WTC11 (cell line): ENCODE measurements around the gene TUBGCP2. TPM values are rescaled to one million over a fixed set of nuclear protein-coding genes. Genes with fewer than 3 reads are reported as not detected.

Source experiments
- ATAC-seq: fragments of 200-7000 bp; cut with Tn5 transposase; 2 replicates; pipeline ENCODE4 v1.10.0; 2021; ENCODE audit warnings: mild to moderate bottlenecking, moderate library complexity
- CTCF ChIA-PET: fragments of 300-600 bp; sonication (Branson Sonifier 250); formaldehyde crosslinking; loops from one replicate; lab custom pipeline; 2021; ENCODE audit warnings: antibody characterized with exemption; lab: Charles Lee
- POLR2A ChIA-PET: fragments of 350-600 bp; sonication (Branson Sonifier 250); formaldehyde crosslinking; loops from one replicate; lab custom pipeline; 2021; ENCODE audit warnings: antibody characterized with exemption; lab: Charles Lee
- DNase-seq: peaks from one replicate; pipeline ENCODE4 v3.0.0; 2021; ENCODE audit warnings: low spot score
- H3K27ac Mint-ChIP-seq: 2 replicates; pipeline ENCODE4 v1.8.0; 2021; ENCODE audit warnings: mixed read lengths
- H3K27me3 Mint-ChIP-seq: 2 replicates; pipeline ENCODE4 v1.8.0; 2021; ENCODE audit warnings: low read depth, mild to moderate bottlenecking, moderate library complexity, mixed read lengths
- H3K36me3 Mint-ChIP-seq: 2 replicates; pipeline ENCODE4 v1.8.0; 2021; ENCODE audit warnings: mixed read lengths
- H3K4me1 Mint-ChIP-seq: 2 replicates; pipeline ENCODE4 v1.8.0; 2022; ENCODE audit warnings: mixed read lengths
- H3K4me3 Mint-ChIP-seq: 2 replicates; pipeline ENCODE4 v1.8.0; 2021; ENCODE audit warnings: mild to moderate bottlenecking, moderate library complexity, mixed read lengths
- H3K9me3 Mint-ChIP-seq: 2 replicates; pipeline ENCODE4 v1.8.0; 2021; ENCODE audit warnings: mixed read lengths
- CREM ChIP-seq: sonication (generic); formaldehyde crosslinking; IDR thresholded peaks from 2 replicates; pipeline ENCODE4 v1.8.1; 2022; ENCODE audit warnings: mild to moderate bottlenecking, missing genetic modification reagents, moderate library complexity
- ELF4 ChIP-seq: sonication (generic); formaldehyde crosslinking; IDR thresholded peaks from 2 replicates; pipeline ENCODE4 v1.8.1; 2022; ENCODE audit warnings: low read depth, mild to moderate bottlenecking, moderate library complexity, missing genetic modification reagents
- MLX ChIP-seq: sonication (generic); formaldehyde crosslinking; IDR thresholded peaks from 2 replicates; pipeline ENCODE4 v1.8.1; 2023; ENCODE audit warnings: mild to moderate bottlenecking, missing genetic modification reagents, moderate library complexity
- NR1H2 ChIP-seq: sonication (generic); formaldehyde crosslinking; IDR thresholded peaks from 2 replicates; pipeline ENCODE4 v1.9.0; 2021; ENCODE audit warnings: mild to moderate bottlenecking, moderate library complexity, missing genetic modification reagents
- SOX15 ChIP-seq: fragments of 250-450 bp; sonication (Bioruptor Pico); IDR thresholded peaks from 2 replicates; pipeline ENCODE4 v1.9.0; 2021; ENCODE audit warnings: mild to moderate bottlenecking
- STAT6 ChIP-seq: sonication (generic); formaldehyde crosslinking; conservative IDR thresholded peaks from 2 replicates; pipeline ENCODE4 v1.8.1; 2023; ENCODE audit warnings: mild to moderate bottlenecking, low read depth, missing genetic modification reagents, moderate library complexity
- TEAD4 ChIP-seq: sonication (generic); formaldehyde crosslinking; IDR thresholded peaks from 2 replicates; pipeline ENCODE4 v1.8.0; 2022; ENCODE audit warnings: mild to moderate bottlenecking, missing genetic modification reagents
- ZBTB21 ChIP-seq: sonication (generic); formaldehyde crosslinking; IDR thresholded peaks from 2 replicates; pipeline ENCODE4 v1.8.1; 2023; ENCODE audit warnings: mild to moderate bottlenecking, missing genetic modification reagents, borderline replicate concordance
- ZNF121 ChIP-seq: sonication (generic); formaldehyde crosslinking; IDR thresholded peaks from 2 replicates; pipeline ENCODE4 v1.8.0; 2023; ENCODE audit warnings: missing genetic modification reagents
- ZNF281 ChIP-seq: sonication (generic); formaldehyde crosslinking; IDR thresholded peaks from 2 replicates; pipeline ENCODE4 v1.8.0; 2023; ENCODE audit warnings: mild to moderate bottlenecking, missing genetic modification reagents
- ZNF317 ChIP-seq: sonication (generic); formaldehyde crosslinking; IDR thresholded peaks from 2 replicates; pipeline ENCODE4 v1.8.1; 2023; ENCODE audit warnings: low read depth, mild to moderate bottlenecking, moderate library complexity, missing genetic modification reagents, borderline replicate concordance
- total RNA-seq: library from RNA; stranded (reverse); gene quantifications from 3 replicates; pipeline ENCODE4 v1.2.3, GENCODE V29; 2021
- TF ChIP-seq, protein P1 (sequence below): sonication (generic); formaldehyde crosslinking; IDR thresholded peaks from 2 replicates; pipeline ENCODE4 v1.8.1; 2022; ENCODE audit warnings: missing genetic modification reagents, borderline replicate concordance
- TF ChIP-seq, protein P2 (sequence below): sonication (generic); formaldehyde crosslinking; IDR thresholded peaks from 2 replicates; pipeline ENCODE4 v1.8.1; 2022; ENCODE audit warnings: mild to moderate bottlenecking, missing genetic modification reagents, moderate library complexity, borderline replicate concordance
- TF ChIP-seq, protein P3 (sequence below): fragments of 200-600 bp; IDR thresholded peaks from 2 replicates; pipeline ENCODE4 v1.8.0; 2022; ENCODE audit warnings: antibody characterized with exemption

Gene TUBGCP2
- total RNA-seq, 1 experiment from 2014 or later, result 62.5 TPM

DNA sequence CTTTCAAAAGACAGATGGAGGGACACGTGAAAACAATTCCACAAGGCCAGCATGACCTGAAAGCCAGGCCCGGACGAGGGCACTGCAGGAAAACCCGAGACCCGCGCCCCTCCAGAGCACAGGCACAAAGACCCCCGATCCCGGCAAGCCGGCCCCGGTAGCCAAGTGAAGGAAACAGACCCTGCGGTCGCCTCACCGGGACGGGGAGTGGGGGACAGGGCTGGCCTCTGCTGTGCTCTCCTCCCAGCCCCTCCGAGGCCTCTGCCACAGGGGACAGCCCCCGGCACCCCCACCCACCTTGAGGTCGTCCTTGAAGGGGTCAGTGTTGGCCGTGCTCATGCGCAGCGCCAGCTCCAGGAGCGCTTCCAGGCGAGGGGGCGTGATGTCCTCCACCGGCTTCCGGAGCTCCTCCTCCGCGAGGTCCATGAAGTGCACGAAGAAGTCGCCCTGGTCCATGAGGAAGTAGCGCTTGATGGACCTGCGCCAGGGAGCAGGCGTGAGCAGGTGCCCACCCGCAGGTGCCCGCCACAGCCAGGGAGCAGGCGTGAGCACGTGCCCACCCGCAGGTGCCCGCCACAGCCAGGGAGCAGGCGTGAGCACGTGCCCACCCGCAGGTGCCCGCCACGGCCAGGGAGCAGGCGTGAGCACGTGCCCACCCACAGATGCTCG, 20.7 kb downstream of the TUBGCP2 start (continued):
- TF ChIP-seq ZNF317 (CRISPR knock-in tag) (no peak), STAT6 (no peak), ZNF281 (CRISPR knock-in tag) (no peak), NR1H2 (CRISPR knock-in tag) (no peak), SOX15 (CRISPR knock-in tag) (no peak), ELF4 (CRISPR knock-in tag) (no peak), CREM (CRISPR knock-in tag) (no peak), ZNF121 (CRISPR knock-in tag) (no peak)
- TF ChIP-seq, protein P1, sequence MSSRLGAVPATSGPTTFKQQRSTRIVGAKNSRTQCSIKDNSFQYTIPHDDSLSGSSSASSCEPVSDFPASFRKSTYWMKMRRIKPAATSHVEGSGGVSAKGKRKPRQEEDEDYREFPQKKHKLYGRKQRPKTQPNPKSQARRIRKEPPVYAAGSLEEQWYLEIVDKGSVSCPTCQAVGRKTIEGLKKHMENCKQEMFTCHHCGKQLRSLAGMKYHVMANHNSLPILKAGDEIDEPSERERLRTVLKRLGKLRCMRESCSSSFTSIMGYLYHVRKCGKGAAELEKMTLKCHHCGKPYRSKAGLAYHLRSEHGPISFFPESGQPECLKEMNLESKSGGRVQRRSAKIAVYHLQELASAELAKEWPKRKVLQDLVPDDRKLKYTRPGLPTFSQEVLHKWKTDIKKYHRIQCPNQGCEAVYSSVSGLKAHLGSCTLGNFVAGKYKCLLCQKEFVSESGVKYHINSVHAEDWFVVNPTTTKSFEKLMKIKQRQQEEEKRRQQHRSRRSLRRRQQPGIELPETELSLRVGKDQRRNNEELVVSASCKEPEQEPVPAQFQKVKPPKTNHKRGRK (CRISPR knock-in tag), result no peak
- TF ChIP-seq, protein P2, sequence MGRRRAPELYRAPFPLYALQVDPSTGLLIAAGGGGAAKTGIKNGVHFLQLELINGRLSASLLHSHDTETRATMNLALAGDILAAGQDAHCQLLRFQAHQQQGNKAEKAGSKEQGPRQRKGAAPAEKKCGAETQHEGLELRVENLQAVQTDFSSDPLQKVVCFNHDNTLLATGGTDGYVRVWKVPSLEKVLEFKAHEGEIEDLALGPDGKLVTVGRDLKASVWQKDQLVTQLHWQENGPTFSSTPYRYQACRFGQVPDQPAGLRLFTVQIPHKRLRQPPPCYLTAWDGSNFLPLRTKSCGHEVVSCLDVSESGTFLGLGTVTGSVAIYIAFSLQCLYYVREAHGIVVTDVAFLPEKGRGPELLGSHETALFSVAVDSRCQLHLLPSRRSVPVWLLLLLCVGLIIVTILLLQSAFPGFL (CRISPR knock-in tag), result no peak
- TF ChIP-seq, protein P3, sequence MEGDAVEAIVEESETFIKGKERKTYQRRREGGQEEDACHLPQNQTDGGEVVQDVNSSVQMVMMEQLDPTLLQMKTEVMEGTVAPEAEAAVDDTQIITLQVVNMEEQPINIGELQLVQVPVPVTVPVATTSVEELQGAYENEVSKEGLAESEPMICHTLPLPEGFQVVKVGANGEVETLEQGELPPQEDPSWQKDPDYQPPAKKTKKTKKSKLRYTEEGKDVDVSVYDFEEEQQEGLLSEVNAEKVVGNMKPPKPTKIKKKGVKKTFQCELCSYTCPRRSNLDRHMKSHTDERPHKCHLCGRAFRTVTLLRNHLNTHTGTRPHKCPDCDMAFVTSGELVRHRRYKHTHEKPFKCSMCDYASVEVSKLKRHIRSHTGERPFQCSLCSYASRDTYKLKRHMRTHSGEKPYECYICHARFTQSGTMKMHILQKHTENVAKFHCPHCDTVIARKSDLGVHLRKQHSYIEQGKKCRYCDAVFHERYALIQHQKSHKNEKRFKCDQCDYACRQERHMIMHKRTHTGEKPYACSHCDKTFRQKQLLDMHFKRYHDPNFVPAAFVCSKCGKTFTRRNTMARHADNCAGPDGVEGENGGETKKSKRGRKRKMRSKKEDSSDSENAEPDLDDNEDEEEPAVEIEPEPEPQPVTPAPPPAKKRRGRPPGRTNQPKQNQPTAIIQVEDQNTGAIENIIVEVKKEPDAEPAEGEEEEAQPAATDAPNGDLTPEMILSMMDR, result no peak

- Mint-ChIP-seq H3K36me3 (peaks cover 53% of the 10 kb centered on the region), H3K27ac (no peak overlapping the region), H3K9me3 (no peaks in the 10 kb centered on the region), H3K27me3 (no peaks in the 10 kb centered on the region), H3K4me1 (no peaks in the 10 kb centered on the region), H3K4me3 (no peak overlapping the region)
- DNase-seq (no peak), ATAC-seq (no peak)
- no peak for TF ChIP-seq ZBTB21
- CTCF ChIA-PET, result no interaction called here
- POLR2A ChIA-PET, result no interaction called here
These were observed 22.3 kb downstream of the TUBGCP2 start for GRCh38 chr10:133286366-133286765.

DNA sequence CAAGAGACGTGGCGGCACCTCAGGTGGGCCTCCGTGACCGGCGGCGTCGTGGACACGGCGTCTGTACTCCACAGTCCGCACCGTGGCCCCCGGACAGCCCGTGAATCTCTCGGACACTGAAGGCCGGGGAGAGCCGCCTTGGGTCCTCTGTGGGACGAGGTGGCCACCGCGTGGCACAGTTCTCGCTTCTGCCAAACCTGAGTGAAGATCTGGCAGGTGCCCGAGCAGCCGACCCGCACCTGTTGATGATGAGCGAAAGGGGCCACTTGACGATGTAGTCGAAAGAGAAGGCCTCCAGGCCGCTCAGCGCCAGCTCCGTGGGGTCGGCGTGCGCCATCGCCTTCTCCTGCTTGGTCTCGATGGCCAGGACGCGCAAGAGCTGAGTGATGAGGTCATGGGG, 23.5 kb downstream of the TUBGCP2 start:
- Mint-ChIP-seq H3K36me3 (peaks cover 48% of the 10 kb centered on the region), H3K27ac (no peak overlapping the region), H3K4me1 (no peaks in the 10 kb centered on the region), H3K27me3 (no peaks in the 10 kb centered on the region), H3K9me3 (no peaks in the 10 kb centered on the region), H3K4me3 (no peak overlapping the region)
- ATAC-seq (no peak), DNase-seq (no peak)
- CTCF ChIA-PET, result no interaction called here
- no peak for TF ChIP-seq MLX (CRISPR knock-in tag)
- TF ChIP-seq TEAD4 (CRISPR knock-in tag), result no peak
- TF ChIP-seq, protein P2 (CRISPR knock-in tag), result no peak
- POLR2A ChIA-PET, result no interaction called here
